HG03520 (cell line): ENCODE measurements around the gene MISFA.
A peak's percentile ranks its signal among the peaks of the same experiment; 100 is the strongest.
"Not testable (repeated sequence)": the region's sequence is repeated elsewhere in the genome, so short reads cannot be mapped to it uniquely, and the experiment has no call there.

Experiments
- ATAC-seq: cut with Tn5 transposase; IDR thresholded peaks from one replicate; pipeline ENCODE4 v1.9.1; 2021; ENCODE audit warnings: mild to moderate bottlenecking, moderate library complexity; ENCODE audit not compliant: unreplicated experiment

MISFA gene

DNA sequence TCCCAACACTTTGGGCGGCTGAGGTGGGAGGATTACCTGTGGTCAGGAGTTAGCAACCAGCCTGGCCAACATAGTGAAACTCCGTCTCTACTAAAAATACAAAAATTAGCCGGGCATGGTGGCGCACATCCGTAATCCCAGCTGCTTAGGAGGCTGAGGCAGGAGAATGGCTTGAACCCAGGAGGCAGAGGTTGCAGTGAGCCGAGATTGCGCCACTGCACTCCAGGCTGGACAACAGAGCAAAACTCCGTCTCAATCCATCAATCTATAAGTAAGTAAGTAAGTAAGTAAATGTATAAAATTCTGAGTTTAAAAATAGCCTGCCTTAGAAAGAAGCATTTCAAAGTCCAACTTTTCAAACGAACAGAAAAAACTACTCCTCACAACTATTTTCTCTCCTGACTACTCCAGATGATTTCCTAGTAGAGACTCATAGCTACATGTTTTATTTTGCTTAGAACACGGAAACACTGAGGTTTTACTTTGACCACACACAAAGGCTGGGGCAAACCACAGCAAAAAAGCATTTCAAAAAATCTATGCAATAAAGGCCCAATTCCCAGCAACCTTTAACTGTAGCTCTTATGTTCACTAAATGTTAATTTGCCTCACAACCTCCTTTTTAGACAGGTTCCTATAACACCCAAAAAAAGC, 18.2 kb downstream of the MISFA start:
- ATAC-seq, result no peak

DNA sequence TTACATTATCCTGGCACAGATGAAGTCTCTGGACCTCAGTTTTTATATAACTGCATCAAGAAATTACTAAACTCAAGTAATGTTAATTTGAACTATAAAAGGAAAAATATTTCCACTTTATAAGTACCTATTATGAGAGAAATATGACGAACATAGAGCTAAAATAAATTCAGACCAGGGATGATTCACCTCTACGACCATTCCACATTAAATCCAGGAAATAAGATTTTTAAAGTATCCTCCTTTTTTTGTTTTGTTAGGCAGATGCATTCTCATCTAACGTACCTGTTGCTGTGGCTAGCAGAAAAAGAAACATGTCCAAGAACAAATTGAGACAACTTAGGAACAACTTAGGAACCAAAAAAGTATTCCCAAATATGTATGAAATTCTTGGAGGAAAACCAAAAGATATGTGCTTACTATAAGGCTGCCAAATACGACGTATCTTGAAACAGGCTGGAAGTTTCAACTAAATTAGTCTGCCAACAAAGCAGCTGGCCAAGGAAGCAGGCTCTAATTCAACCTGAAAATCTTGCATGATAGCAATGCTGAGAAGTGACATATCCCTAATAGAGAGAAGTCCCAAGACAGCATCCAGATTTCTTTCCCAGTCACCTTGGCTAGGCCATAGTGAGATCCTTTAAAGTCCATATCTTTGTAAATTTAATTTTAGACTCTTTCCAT, 18.9 kb downstream of the MISFA start:
- no peak for ATAC-seq

DNA sequence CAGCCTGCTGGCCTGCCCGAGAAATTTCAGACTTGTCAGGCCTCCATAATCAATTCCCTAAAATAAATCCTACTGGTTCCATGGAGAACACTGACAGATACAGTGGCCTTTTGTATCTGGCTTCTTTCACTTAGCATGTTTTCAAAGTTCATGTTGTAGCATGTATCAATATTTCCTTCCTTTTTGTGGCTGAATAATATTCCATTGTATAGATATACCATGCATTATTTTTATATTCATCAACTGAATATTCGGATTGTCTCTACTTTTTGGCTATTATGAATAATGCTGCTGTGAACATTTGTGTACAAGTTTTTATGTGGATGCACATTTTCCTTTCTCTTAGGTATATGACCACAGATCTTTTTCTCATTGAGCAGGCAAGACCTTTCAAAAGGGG, 24.1 kb downstream of the MISFA start:
- no peak for ATAC-seq

DNA sequence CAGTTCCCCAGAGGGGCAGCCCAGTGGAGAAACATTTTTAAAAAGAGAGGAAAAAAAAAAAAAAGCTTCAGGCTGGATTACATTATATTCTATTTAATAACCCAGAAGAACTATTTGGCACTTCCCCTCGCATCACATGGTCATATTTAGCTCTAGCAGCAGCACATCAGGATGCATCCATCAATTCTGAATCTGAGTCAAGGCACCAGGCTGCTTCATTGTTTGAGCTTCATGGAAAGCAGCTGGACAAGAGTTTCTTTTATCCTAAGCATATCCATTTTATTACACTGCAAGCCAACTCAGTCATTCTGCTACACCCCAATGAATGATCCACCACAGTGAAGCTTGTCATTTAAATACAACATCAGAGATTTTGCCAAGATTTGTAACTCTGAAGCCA, 24.6 kb downstream of the MISFA start:
- ATAC-seq, result no peak

DNA sequence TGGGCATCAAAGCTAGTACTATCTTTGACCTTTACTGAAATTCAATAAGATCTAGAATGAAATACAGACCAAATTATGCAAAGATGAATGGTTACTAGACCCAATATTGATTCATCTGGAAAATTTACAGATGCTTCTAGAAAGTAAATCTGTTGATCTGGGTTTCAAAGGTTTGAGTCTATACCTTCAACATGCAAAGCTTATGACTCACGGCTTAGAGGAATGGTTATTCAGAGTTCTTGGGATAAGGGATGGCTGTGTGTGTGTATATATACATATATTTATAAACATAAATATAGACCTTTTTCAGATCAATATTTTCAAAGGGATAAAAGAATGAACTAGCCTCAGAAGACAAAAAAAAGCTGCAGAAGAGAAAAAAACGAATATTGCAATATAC, 33.3 kb downstream of the MISFA start:
- no peak for ATAC-seq

DNA sequence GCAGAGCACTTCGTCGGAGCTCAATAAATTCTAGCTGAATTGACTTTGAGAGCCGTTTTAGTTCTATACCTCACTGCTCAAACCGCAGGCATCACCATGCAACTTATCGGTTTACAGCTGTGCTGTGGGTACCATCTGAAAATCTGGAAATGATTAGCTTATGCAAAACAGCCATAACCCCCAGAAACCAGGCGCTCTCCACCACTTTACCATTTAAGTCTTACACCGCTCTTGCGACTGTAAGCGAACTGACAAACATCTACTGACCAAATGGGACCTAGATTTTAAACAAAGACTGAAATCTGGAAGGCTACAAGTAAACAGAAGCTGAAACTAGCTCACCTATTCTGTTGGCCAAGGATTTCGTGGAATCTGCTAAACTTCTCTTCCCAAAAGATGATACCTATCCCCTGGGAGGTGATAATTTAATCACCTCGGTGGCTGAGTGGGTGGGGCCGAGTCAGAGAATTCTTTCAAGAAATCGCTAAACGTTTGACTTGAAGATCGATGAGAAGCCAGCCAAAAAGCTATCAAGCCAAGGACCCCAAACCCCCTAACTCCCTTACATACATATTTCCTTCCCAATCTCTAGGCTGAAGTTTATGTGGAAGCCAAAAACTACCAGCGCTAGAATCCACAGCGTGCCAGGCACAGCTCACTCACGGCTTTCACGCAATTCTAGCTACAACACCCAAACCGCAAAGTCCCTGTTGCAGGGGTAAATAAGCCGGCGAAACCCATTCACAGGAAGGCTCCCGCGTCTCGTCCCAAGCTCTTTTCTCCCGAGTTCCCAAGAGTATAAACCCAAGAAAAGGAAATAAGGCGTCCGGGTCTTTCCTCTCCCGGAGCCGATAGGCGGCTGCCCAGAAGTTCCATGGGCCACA, 33.9 kb downstream of the MISFA start:
- peak; percentile 53 for ATAC-seq

DNA sequence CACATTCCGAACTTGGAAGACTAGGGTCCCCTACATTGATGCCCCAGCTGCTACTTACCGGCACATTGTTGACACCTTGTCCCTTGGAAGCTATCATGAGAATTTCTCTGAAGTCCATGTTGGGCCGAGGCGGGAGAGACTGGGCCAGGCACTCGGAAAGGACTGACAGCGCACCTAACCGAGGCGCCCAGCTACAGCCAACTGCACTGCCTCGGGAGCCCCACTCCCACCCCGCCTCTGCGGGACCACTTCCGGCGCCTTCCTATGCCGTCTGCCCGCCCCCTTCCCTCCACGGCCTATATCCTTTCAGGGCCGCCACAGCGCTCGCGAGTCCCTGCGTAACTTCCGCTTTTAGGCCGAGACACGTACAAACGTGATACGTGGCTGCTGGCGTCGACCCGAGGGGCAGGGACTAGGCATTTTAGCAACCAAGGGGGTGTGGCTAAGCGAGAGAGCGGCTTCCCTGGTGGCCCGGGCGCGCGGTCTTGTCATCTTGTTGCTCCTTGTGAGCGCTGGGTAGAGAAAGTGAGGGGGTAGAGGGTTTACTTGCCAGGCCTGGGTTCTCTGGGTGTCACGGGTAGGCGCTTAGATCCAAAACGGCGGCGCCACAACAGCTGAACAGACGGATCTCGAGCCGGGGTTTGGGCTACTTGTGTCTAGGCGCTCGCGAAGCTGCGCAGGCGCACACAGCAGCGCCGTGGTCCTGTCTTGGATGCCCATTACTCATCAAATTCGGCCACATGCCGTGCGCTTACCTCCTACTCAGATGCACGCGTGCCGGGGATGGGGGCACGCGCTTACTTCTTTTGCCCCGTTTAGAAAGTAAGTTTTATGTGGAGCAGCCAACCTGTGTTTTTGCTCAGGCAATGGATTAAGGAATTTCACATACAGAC, 34.8 kb downstream of the MISFA start, which contains the start of gene SPTY2D1:
Gene SPTY2D1, minus strand, starts transcription at position 203 of the 893 bp plus-strand sequence. Its CDS starts 85 bp downstream, at position 118.
- peak; percentile 94 for ATAC-seq

DNA sequence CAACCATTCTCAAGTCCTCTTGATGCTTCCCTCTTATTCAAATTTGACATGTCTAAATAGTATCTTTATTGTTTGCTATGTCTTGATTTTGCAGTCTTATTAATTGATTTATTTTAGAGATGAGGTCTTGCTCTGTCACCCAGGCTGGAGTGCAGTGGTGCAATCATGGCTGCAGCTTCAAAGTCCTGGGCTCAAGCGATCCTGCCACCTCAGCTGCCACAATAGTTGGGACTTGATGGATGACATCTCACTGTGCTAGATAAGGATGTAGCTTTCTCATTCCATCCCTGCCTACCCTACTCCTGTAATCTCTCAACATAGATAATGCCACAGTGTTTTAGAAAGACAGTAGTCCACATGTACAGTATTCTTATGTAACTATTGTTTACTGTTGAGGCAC, 42.1 kb downstream of the MISFA start:
- ATAC-seq, result no peak

DNA sequence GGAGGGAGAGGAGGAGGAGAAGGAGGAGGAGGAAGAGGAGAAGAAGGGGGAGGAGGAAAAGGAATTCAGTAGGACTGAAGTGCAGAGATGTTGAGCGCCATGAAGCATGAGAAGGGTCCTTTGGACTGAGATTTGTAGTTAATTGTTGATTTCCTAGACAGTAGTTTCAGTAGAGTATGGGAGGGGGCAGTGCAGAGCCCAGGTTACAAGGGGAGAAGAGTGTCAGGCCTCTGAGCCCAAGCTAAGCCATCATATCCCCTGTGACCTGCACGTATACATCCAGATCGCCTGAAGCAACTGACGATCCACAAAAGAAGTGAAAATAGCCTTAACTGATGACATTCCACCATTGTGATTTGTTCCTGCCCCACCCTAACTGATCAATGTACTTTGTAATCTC, 43.4 kb downstream of the MISFA start:
- not testable (repeated sequence) for ATAC-seq

DNA sequence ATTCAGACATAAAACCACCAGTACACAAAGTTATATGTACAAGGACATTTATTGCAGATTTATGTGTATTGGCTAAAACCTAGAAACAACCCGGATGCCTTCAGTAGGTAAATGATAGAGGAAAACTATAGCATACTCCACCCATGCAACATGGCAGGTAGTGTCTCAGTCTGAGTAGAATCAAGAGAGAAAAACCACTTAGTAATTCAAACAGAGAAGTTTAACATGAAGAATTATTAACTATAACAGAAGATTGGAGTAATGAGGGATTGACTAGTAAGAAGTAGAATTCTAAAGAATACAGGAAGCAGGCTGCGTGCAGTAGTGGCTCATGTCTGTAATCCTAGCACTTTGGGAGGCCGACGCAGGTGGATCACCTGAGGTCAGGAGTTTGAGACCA, 50.8 kb downstream of the MISFA start:
- ATAC-seq, result no peak

DNA sequence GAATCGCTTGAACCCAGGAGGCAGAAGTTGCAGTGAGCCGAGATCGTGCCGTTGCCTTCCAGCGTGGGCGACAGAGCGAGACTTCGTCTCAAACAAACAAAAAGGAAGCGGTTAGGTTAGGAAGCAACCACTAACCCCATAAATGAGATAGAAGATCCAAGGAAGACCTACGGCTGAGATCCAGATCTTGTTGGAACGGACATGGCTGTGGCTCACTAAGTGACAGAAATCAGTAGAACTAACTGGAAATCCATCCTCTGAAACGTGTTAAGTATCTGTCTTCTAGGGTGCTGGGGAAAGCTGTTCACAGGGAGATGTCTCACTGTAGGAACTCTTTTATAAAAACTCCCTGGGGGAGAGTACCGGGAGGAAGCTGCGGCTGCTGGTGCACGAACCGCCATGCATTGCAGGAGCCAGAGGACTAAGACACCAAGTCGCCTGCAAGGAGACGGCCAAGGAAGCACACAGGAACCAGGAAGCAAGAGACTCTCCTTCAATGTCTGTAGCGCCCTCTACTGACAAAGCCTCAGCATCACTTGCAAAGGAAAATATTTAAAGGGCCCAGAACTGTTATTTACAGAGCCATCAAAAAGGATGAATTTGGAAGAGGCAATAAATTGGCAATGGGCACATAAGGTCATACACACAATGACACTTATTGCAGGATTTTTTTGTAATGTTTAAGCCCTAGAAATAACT, 51.4 kb downstream of the MISFA start:
- peak; percentile 80 for ATAC-seq
